ENCODE data around the gene EML6. TPM values are rescaled to one million over a fixed set of nuclear protein-coding genes. Genes with fewer than 3 reads are reported as not detected.

Gene EML6
- total RNA-seq, 1 experiment from 2014 or later: 6.6 TPM

- no peaks in the 10 kb centered on the region for H3K79me2 ChIP-seq (ENCODE audit: insufficient read depth, low read length)
- DNase-seq (ENCODE audit: low read depth, low spot score) (no peak), ATAC-seq (no peak)
- BruUV-seq (replicated peaks): no TSS peak
- no peaks in the 10 kb centered on the region for H3K4me1 ChIP-seq (ENCODE audit: control insufficient read depth in 1 of 2, insufficient read depth in 2 of 2, low read length in 2 of 2)
- no peaks in the 10 kb centered on the region for H3K36me3 ChIP-seq (ENCODE audit: control insufficient read depth in 1 of 2, insufficient read depth in 2 of 2, low read length in 2 of 2)
- intact Hi-C loops (cut with micrococcal nuclease): no loop called here
- H2AFZ ChIP-seq (ENCODE audit: low read depth, low read length, poor library complexity, severe bottlenecking): no peak overlapping the region
- no peaks in the 10 kb centered on the region for H3K9me3 ChIP-seq (ENCODE audit: control insufficient read depth in 1 of 2, insufficient read depth in 1 of 2, low read depth in 1 of 2, low read length in 2 of 2)
- no peaks in the 10 kb centered on the region for H3K9me2 ChIP-seq (ENCODE audit: insufficient read depth)
- no peak overlapping the region for H3K4me3 ChIP-seq (replicated peaks in 1 of 2; ENCODE audit: low read depth in 1 of 2, low read length in 2 of 2)
- RAD21 ChIA-PET (ENCODE audit: low non-redundant PET in 1 of 2, low total read pairs in 2 of 2, uncharacterized antibody in 2 of 2, unreplicated experiment in 2 of 2): no interaction called here
- POLR2A ChIA-PET: no interaction called here
- CTCF ChIA-PET: no interaction called here
- no peaks in the 10 kb centered on the region for H3K27me3 ChIP-seq (ENCODE audit: insufficient read depth, low read length)
- H3K4me2 ChIP-seq (ENCODE audit: low read length): no peak overlapping the region
- no peak for TF ChIP-seq ZNF274 (IDR thresholded peaks at IDR 0.05; ENCODE audit: low read depth, low read length)
- no peak for TF ChIP-seq JUND (IDR thresholded peaks at IDR 0.05)
- no peak for TF ChIP-seq MAX (IDR thresholded peaks at IDR 0.05)
- no peak for TF ChIP-seq POLR2A (IDR thresholded peaks at IDR 0.05; ENCODE audit: borderline replicate concordance, extremely low read depth, insufficient read depth, insufficient read length)
- no peak for TF ChIP-seq ZBTB33 (IDR thresholded peaks at IDR 0.05; ENCODE audit: extremely low read depth, insufficient replicate concordance, low read length)
- TF ChIP-seq ELF1 (IDR thresholded peaks at IDR 0.05; ENCODE audit: borderline replicate concordance, low read depth): no peak
- TF ChIP-seq TCF7L2 (IDR thresholded peaks at IDR 0.05; ENCODE audit: borderline replicate concordance, extremely low read depth, insufficient read depth, insufficient read length): no peak
- no peak for TF ChIP-seq RAD21 (IDR thresholded peaks at IDR 0.05; ENCODE audit: low read depth)
- TF ChIP-seq REST (IDR thresholded peaks at IDR 0.05; ENCODE audit: low read depth): no peak
- no peak overlapping the region for H3K9ac ChIP-seq (ENCODE audit: low read length)
- H4K20me1 ChIP-seq (ENCODE audit: insufficient read depth): no peaks in the 10 kb centered on the region
- H3K27ac ChIP-seq (ENCODE audit: low read depth, low read length): no peak overlapping the region
Observed at GRCh38 chr2:54885891-54886290, 162.4 kb downstream of the EML6 start.

Data from HCT116 (cell line).